T-helper 2 cell treated with Interferon-gamma antibody and Interleukin-4, amounts not matched to agents 5 μg/mL and 100 μg/mL, for 36 hours (primary cell): ENCODE results near the gene RSPH9.
A peak's percentile ranks its signal among the peaks of the same experiment; 100 is the strongest.
"Not testable (repeated sequence)": the region's sequence is repeated elsewhere in the genome, so short reads cannot be mapped to it uniquely, and the experiment has no call there.

Experiments
- DNase-seq: peaks from one replicate; pipeline ENCODE4 v3.0.0; 2021; ENCODE audit warnings: low spot score
- H3K27ac Mint-ChIP-seq: one replicate; pipeline ENCODE4 v1.8.0; 2021; ENCODE audit warnings: mild to moderate bottlenecking, mixed read lengths
- H3K27me3 Mint-ChIP-seq: one replicate; pipeline ENCODE4 v1.8.0; 2021; ENCODE audit warnings: low read depth, mixed read lengths
- H3K36me3 Mint-ChIP-seq: one replicate; pipeline ENCODE4 v1.8.0; 2021; ENCODE audit warnings: low read depth, mixed read lengths
- H3K4me1 Mint-ChIP-seq: one replicate; pipeline ENCODE4 v1.8.0; 2021; ENCODE audit warnings: low read depth, mixed read lengths
- H3K4me3 Mint-ChIP-seq: one replicate; pipeline ENCODE4 v1.8.0; 2022; ENCODE audit warnings: mild to moderate bottlenecking, moderate library complexity, mixed read lengths
- H3K9me3 Mint-ChIP-seq: one replicate; pipeline ENCODE4 v1.8.0; 2021; ENCODE audit warnings: mixed read lengths

The RSPH9 gene

GRCh38 chr6:43700939-43701560 lies 56.2 kb downstream of the RSPH9 start:
- not testable (repeated sequence) for DNase-seq, H3K27ac Mint-ChIP-seq, H3K4me3 Mint-ChIP-seq, H3K4me1 Mint-ChIP-seq, H3K36me3 Mint-ChIP-seq, H3K9me3 Mint-ChIP-seq
- peaks cover 24% of the 10 kb centered on the region for H3K27me3 Mint-ChIP-seq

- no peak for DNase-seq
- Mint-ChIP-seq H3K27me3 (peaks cover 34% of the 10 kb centered on the region), H3K4me1 (peaks cover 19% of the 10 kb centered on the region), H3K36me3 (no peaks in the 10 kb centered on the region), H3K27ac (no peak overlapping the region), H3K4me3 (no peak overlapping the region), H3K9me3 (no peaks in the 10 kb centered on the region)
These were observed 57.3 kb downstream of the RSPH9 start for GRCh38 chr6:43702171-43702533.

GRCh38 chr6:43702534-43703440 lies 58.0 kb downstream of the RSPH9 start:
- no peak for DNase-seq
- Mint-ChIP-seq H3K4me3 (no peak overlapping the region), H3K9me3 (no peaks in the 10 kb centered on the region), H3K4me1 (peaks cover 20% of the 10 kb centered on the region), H3K36me3 (no peaks in the 10 kb centered on the region), H3K27ac (no peak overlapping the region), H3K27me3 (peaks cover 34% of the 10 kb centered on the region)

- Mint-ChIP-seq H3K36me3 (no peaks in the 10 kb centered on the region), H3K27me3 (peaks cover 30% of the 10 kb centered on the region), H3K4me1 (peaks cover 22% of the 10 kb centered on the region)
These were observed 58.9 kb downstream of the RSPH9 start for GRCh38 chr6:43703512-43704429.

GRCh38 chr6:43705996-43706395 lies 61.2 kb downstream of the RSPH9 start:
- Mint-ChIP-seq H3K9me3 (no peaks in the 10 kb centered on the region), H3K36me3 (no peaks in the 10 kb centered on the region), H3K27ac (no peak overlapping the region), H3K4me3 (no peak overlapping the region), H3K4me1 (peaks cover 32% of the 10 kb centered on the region), H3K27me3 (peaks cover 27% of the 10 kb centered on the region)
- DNase-seq: no peak

More at GRCh38 chr6:43703512-43704429, 58.9 kb downstream of the RSPH9 start:
- no peak for DNase-seq
- Mint-ChIP-seq H3K27ac (no peak overlapping the region), H3K4me3 (no peak overlapping the region), H3K9me3 (no peaks in the 10 kb centered on the region)

- H3K4me3 Mint-ChIP-seq: no peak overlapping the region
These were observed 62.0 kb downstream of the RSPH9 start for GRCh38 chr6:43706788-43707187.

GRCh38 chr6:43707269-43707668 lies 62.4 kb downstream of the RSPH9 start:
- DNase-seq: no peak
- Mint-ChIP-seq H3K4me3 (no peak overlapping the region), H3K27ac (no peak overlapping the region), H3K27me3 (peaks cover 31% of the 10 kb centered on the region), H3K9me3 (no peaks in the 10 kb centered on the region), H3K4me1 (peaks cover 32% of the 10 kb centered on the region), H3K36me3 (no peaks in the 10 kb centered on the region)

More at GRCh38 chr6:43706788-43707187, 62.0 kb downstream of the RSPH9 start:
- H3K27ac Mint-ChIP-seq: no peak overlapping the region
- no peak for DNase-seq
- H3K9me3 Mint-ChIP-seq: no peaks in the 10 kb centered on the region
- H3K4me1 Mint-ChIP-seq: peaks cover 32% of the 10 kb centered on the region
- H3K27me3 Mint-ChIP-seq: peaks cover 31% of the 10 kb centered on the region
- no peaks in the 10 kb centered on the region for H3K36me3 Mint-ChIP-seq

- Mint-ChIP-seq H3K4me3 (no peak overlapping the region), H3K4me1 (peaks cover 32% of the 10 kb centered on the region), H3K9me3 (no peaks in the 10 kb centered on the region), H3K27ac (no peak overlapping the region), H3K27me3 (peaks cover 28% of the 10 kb centered on the region), H3K36me3 (no peaks in the 10 kb centered on the region)
- DNase-seq: no peak
These were observed 62.9 kb downstream of the RSPH9 start for GRCh38 chr6:43707767-43708166.

- DNase-seq: peak; percentile 38
- Mint-ChIP-seq H3K4me3 (no peak overlapping the region), H3K4me1 (peaks cover 31% of the 10 kb centered on the region), H3K27ac (peak overlapping the region; percentile 21), H3K27me3 (peaks cover 26% of the 10 kb centered on the region), H3K9me3 (no peaks in the 10 kb centered on the region), H3K36me3 (no peaks in the 10 kb centered on the region)
These were observed 64.2 kb downstream of the RSPH9 start for GRCh38 chr6:43708860-43709653.

GRCh38 chr6:43709654-43710303 lies 64.9 kb downstream of the RSPH9 start:
- no peak for DNase-seq
- Mint-ChIP-seq H3K27ac (no peak overlapping the region), H3K36me3 (no peaks in the 10 kb centered on the region), H3K27me3 (peaks cover 28% of the 10 kb centered on the region), H3K4me3 (no peak overlapping the region), H3K9me3 (no peaks in the 10 kb centered on the region), H3K4me1 (peaks cover 29% of the 10 kb centered on the region)

GRCh38 chr6:43710576-43710975 lies 65.7 kb downstream of the RSPH9 start:
- Mint-ChIP-seq H3K27me3 (peaks cover 28% of the 10 kb centered on the region), H3K27ac (no peak overlapping the region), H3K4me1 (peaks cover 27% of the 10 kb centered on the region), H3K36me3 (no peaks in the 10 kb centered on the region), H3K9me3 (no peaks in the 10 kb centered on the region), H3K4me3 (no peak overlapping the region)
- no peak for DNase-seq

GRCh38 chr6:43712579-43712978 lies 67.7 kb downstream of the RSPH9 start:
- peaks cover 16% of the 10 kb centered on the region for H3K4me1 Mint-ChIP-seq
- no peaks in the 10 kb centered on the region for H3K9me3 Mint-ChIP-seq
- no peak overlapping the region for H3K4me3 Mint-ChIP-seq
- no peak overlapping the region for H3K27ac Mint-ChIP-seq
- H3K27me3 Mint-ChIP-seq: peaks cover 15% of the 10 kb centered on the region
- no peak for DNase-seq
- no peaks in the 10 kb centered on the region for H3K36me3 Mint-ChIP-seq
